ENCODE measurements around the gene NCAN. TPM values are rescaled to one million over a fixed set of nuclear protein-coding genes. Genes with fewer than 3 reads are reported as not detected.

Gene NCAN
- polyA plus RNA-seq, 2 of the 4 experiments (the other 2 are of a cell fraction) = 0.03 to 0.05 TPM

GRCh38 chr19:19201697-19202630, 9.8 kb upstream of the NCAN start:
- Histone ChIP-seq H3K4me1 (0 out of 3 replicates have a peak, but pooled peaks cover 7% of the 10 kb centered on the region), H3K27ac (peak overlapping the region; percentile 88), H3K4me3 (peak overlapping the region; percentile 84), H3K9me3 (no peaks in the 10 kb centered on the region), H3K4me2 (peak overlapping the region; percentile 97)
- no peak for DNase-seq (ENCODE audit: low read depth in 1 of 2, low spot score in 1 of 2)
- WGBS (ENCODE audit: missing lambda C conversion rate) = 88% methylated on average over 13 of the region's 19 CpGs
- ChIA-PET POLR2A (no interaction called here), CTCF (interaction anchor here (1.0 to 2.5 kb wide), 5 partner anchors 10 to 28 kb away, joined by 3 to 9 read pairs (median 4); partner anchors contain the start of gene NCAN)
- ATAC-seq = no peak
- no peak for TF ChIP-seq FOXS1 (CRISPR knock-in tag; IDR thresholded peaks at IDR 0.05)
- peak; percentile 52 for TF ChIP-seq ZFP36 (IDR thresholded peaks at IDR 0.05; ENCODE audit: borderline replicate concordance, partially characterized antibody)
- TF ChIP-seq BCL3 (IDR thresholded peaks at IDR 0.05) = 0 out of 3 replicates have a peak, but pooled peaks have one; percentile 3
- FAIRE-seq = no peak

- FAIRE-seq (no peak), ATAC-seq (peak in 1 of 2 experiments; percentile 5; a peak in 1 of 6 replicates), DNase-seq (ENCODE audit: low read depth in 1 of 2, low spot score in 1 of 2) (no peak)
- CTCF ChIA-PET = interaction anchor here (0.6 to 2.5 kb wide), 5 partner anchors 9 to 72 kb away, joined by 3 to 9 read pairs (median 3); partner anchors contain the start of gene NCAN
- POLR2A ChIA-PET = interaction anchor here (1.2 kb wide), 1 partner anchor 22 kb away, joined by 4 read pairs; no protein-coding TSS in a partner anchor
- H3K9me3 ChIP-seq = no peaks in the 10 kb centered on the region
- 0 out of 3 replicates have a peak, but pooled peaks cover 7% of the 10 kb centered on the region for H3K4me1 ChIP-seq
- H3K4me3 ChIP-seq = peak overlapping the region; percentile 84
- WGBS (ENCODE audit: missing lambda C conversion rate) = 9% methylated on average over 4 of the region's 11 CpGs
- H3K27ac ChIP-seq = peak overlapping the region; percentile 88
- TF ChIP-seq TP53 (CRISPR knock-in tag; IDR thresholded peaks at IDR 0.05) (no peak), EHF (CRISPR knock-in tag; IDR thresholded peaks at IDR 0.05) (no peak), JUNB (IDR thresholded peaks at IDR 0.05) (no peak), ZC3H11A (IDR thresholded peaks at IDR 0.05) (no peak), E2F6 (IDR thresholded peaks at IDR 0.05; ENCODE audit: borderline replicate concordance, low read depth) (no peak), TFCP2L1 (CRISPR knock-in tag; IDR thresholded peaks at IDR 0.05) (no peak), FOXS1 (CRISPR knock-in tag; IDR thresholded peaks at IDR 0.05) (no peak), HMGXB4 (CRISPR knock-in tag; IDR thresholded peaks at IDR 0.05; ENCODE audit: borderline replicate concordance) (no peak), ATOH8 (CRISPR knock-in tag; IDR thresholded peaks at IDR 0.05; ENCODE audit: low read depth) (no peak), HOXA7 (CRISPR knock-in tag; IDR thresholded peaks at IDR 0.05) (no peak), PBX3 (IDR thresholded peaks at IDR 0.05) (no peak), BHLHE40 (IDR thresholded peaks at IDR 0.05; ENCODE audit: low read depth, low read length) (no peak), REST (IDR thresholded peaks at IDR 0.05) (no peak)
- H3K4me2 ChIP-seq = peak overlapping the region; percentile 97
Observed at GRCh38 chr19:19202707-19203011, 9.1 kb upstream of the NCAN start.
